Measurements from ENCODE around the gene CORIN.

Gene CORIN

DNA sequence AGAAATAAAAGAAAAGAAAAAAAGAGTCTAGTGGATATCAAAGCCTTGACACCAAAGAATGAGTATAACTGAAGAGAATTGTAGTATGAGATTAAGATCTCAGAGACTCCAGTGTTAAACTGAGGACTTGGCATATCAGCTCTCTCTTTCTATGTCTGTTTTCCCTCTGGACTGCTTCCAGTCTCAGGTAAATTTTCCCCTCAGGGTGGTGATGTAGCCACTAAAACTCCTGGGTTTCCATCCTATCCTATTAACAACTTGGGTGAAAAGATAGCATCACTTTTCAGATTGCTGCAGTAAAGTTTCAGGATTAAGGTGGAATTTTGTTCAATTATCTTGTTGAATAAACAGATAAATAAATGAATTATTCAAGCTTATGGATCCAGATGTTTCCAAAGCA is 267.1 kb downstream of the CORIN start:
- Histone ChIP-seq H3K27me3 (ENCODE audit: insufficient read depth, low read length, poor library complexity) (no peaks in the 10 kb centered on the region), H3K9ac (ENCODE audit: low read depth, low read length) (no peak overlapping the region), H3K36me3 (ENCODE audit: insufficient read depth, low read length) (peaks cover 58% of the 10 kb centered on the region), H3K4me1 (ENCODE audit: insufficient read depth, low read length) (no peaks in the 10 kb centered on the region), H3K4me2 (ENCODE audit: insufficient read depth, low read length) (no peak overlapping the region), H3K4me3 (ENCODE audit: low read depth in 1 of 2, low read length in 2 of 2) (no peak overlapping the region), H3K79me2 (ENCODE audit: insufficient read depth, low read length) (no peaks in the 10 kb centered on the region), H3K9me3 (ENCODE audit: insufficient read depth, low read length, severe bottlenecking) (no peaks in the 10 kb centered on the region), H3K27ac (ENCODE audit: low read length) (no peak overlapping the region), H2AFZ (ENCODE audit: low read depth, low read length) (no peak overlapping the region), H4K20me1 (ENCODE audit: insufficient read depth, low read length) (no peaks in the 10 kb centered on the region)
- DNase-seq = no peak
- ATAC-seq (ENCODE audit: insufficient read depth, low read depth) = no peak
- TF ChIP-seq, protein P1, sequence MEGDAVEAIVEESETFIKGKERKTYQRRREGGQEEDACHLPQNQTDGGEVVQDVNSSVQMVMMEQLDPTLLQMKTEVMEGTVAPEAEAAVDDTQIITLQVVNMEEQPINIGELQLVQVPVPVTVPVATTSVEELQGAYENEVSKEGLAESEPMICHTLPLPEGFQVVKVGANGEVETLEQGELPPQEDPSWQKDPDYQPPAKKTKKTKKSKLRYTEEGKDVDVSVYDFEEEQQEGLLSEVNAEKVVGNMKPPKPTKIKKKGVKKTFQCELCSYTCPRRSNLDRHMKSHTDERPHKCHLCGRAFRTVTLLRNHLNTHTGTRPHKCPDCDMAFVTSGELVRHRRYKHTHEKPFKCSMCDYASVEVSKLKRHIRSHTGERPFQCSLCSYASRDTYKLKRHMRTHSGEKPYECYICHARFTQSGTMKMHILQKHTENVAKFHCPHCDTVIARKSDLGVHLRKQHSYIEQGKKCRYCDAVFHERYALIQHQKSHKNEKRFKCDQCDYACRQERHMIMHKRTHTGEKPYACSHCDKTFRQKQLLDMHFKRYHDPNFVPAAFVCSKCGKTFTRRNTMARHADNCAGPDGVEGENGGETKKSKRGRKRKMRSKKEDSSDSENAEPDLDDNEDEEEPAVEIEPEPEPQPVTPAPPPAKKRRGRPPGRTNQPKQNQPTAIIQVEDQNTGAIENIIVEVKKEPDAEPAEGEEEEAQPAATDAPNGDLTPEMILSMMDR (IDR thresholded peaks at IDR 0.05; ENCODE audit: borderline replicate concordance, extremely low read depth, low read length, poor library complexity, severe bottlenecking) = no peak
- TF ChIP-seq EZH2 (IDR thresholded peaks at IDR 0.05; ENCODE audit: borderline replicate concordance, low read depth, low read length, severe bottlenecking) = no peak

DNA sequence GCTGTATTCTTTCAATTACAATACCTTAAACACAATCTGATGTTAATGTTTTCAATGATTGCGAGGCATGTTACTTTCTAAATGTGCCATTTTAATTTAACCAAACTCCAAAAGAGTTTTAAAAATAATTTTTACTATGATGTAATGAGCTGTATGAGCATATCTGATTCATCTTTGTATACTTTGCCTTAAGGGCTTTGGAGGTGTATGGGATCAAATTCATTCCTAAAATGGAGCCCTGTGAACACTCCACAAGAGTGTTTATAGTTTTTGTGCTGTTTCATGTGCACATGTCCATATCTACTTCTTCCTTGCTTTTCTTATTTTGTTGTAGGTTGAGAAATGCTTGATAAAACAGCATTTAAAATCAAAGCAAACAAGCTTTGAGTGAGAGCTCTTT is 270.4 kb downstream of the CORIN start:
- H3K4me1 ChIP-seq (ENCODE audit: insufficient read depth, low read length) = peaks cover 26% of the 10 kb centered on the region
- no peak overlapping the region for H3K4me2 ChIP-seq (ENCODE audit: insufficient read depth, low read length)
- peaks cover 37% of the 10 kb centered on the region for H3K36me3 ChIP-seq (ENCODE audit: insufficient read depth, low read length)
- no peak overlapping the region for H2AFZ ChIP-seq (ENCODE audit: low read depth, low read length)
- no peaks in the 10 kb centered on the region for H4K20me1 ChIP-seq (ENCODE audit: insufficient read depth, low read length)
- TF ChIP-seq, protein P1 (IDR thresholded peaks at IDR 0.05; ENCODE audit: borderline replicate concordance, extremely low read depth, low read length, poor library complexity, severe bottlenecking) = no peak
- no peak for TF ChIP-seq EZH2 (IDR thresholded peaks at IDR 0.05; ENCODE audit: borderline replicate concordance, low read depth, low read length, severe bottlenecking)
- H3K79me2 ChIP-seq (ENCODE audit: insufficient read depth, low read length) = no peaks in the 10 kb centered on the region
- no peak overlapping the region for H3K4me3 ChIP-seq (ENCODE audit: low read depth in 1 of 2, low read length in 2 of 2)
- no peak for ATAC-seq (ENCODE audit: insufficient read depth, low read depth)
- no peaks in the 10 kb centered on the region for H3K27me3 ChIP-seq (ENCODE audit: insufficient read depth, low read length, poor library complexity)
- DNase-seq = no peak
- H3K9me3 ChIP-seq (ENCODE audit: insufficient read depth, low read length, severe bottlenecking) = no peaks in the 10 kb centered on the region
- no peak overlapping the region for H3K27ac ChIP-seq (ENCODE audit: low read length)
- H3K9ac ChIP-seq (ENCODE audit: low read depth, low read length) = no peak overlapping the region

DNA sequence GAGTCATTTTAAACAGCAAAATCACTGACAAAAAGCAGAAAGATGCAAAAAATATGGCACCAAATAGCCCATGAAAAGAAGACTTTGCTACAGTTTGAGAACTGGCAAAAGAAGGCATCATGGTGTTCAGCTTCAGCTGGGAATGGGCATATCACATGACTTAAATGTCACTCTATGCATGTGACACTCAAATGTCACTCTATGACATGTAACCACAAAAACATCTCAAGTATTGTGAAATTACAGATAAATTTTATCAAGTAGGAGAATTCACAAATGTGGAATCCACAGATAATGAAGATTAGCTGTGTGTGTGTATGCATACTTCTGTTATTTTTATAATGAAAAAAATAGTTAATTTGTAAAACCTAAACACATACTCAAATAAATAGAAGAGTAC is 270.9 kb downstream of the CORIN start:
- no peak for TF ChIP-seq EZH2 (IDR thresholded peaks at IDR 0.05; ENCODE audit: borderline replicate concordance, low read depth, low read length, severe bottlenecking)
- TF ChIP-seq, protein P1 (IDR thresholded peaks at IDR 0.05; ENCODE audit: borderline replicate concordance, extremely low read depth, low read length, poor library complexity, severe bottlenecking) = no peak
- Histone ChIP-seq H2AFZ (ENCODE audit: low read depth, low read length) (no peak overlapping the region), H3K27ac (ENCODE audit: low read length) (no peak overlapping the region), H3K27me3 (ENCODE audit: insufficient read depth, low read length, poor library complexity) (no peaks in the 10 kb centered on the region), H3K79me2 (ENCODE audit: insufficient read depth, low read length) (no peaks in the 10 kb centered on the region), H3K4me3 (ENCODE audit: low read depth in 1 of 2, low read length in 2 of 2) (no peak overlapping the region), H4K20me1 (ENCODE audit: insufficient read depth, low read length) (no peaks in the 10 kb centered on the region), H3K9me3 (ENCODE audit: insufficient read depth, low read length, severe bottlenecking) (no peaks in the 10 kb centered on the region), H3K9ac (ENCODE audit: low read depth, low read length) (no peak overlapping the region), H3K4me2 (ENCODE audit: insufficient read depth, low read length) (no peak overlapping the region), H3K4me1 (ENCODE audit: insufficient read depth, low read length) (peaks cover 31% of the 10 kb centered on the region), H3K36me3 (ENCODE audit: insufficient read depth, low read length) (peaks cover 32% of the 10 kb centered on the region)
- ATAC-seq (ENCODE audit: insufficient read depth, low read depth) (no peak), DNase-seq (no peak)

DNA sequence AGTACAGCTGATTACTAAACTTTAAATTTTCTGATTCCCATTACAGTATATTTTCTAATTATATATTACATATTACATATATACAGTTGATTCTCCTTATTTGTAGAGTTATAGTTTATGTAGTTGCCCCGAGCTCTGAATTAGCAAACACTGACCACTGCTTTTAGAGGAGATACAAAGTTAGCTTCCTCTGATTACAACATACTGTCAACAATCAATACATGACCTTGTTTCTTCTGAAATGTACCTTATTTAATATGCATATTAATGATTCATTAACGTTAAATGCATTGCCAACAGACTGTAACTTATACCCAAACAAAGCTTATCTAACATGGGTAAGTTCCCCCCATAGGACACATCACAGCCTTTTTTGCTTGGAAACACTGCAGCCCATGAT is 271.3 kb downstream of the CORIN start:
- H2AFZ ChIP-seq (ENCODE audit: low read depth, low read length) = no peak overlapping the region
- peaks cover 28% of the 10 kb centered on the region for H3K36me3 ChIP-seq (ENCODE audit: insufficient read depth, low read length)
- no peak for TF ChIP-seq EZH2 (IDR thresholded peaks at IDR 0.05; ENCODE audit: borderline replicate concordance, low read depth, low read length, severe bottlenecking)
- TF ChIP-seq, protein P1 (IDR thresholded peaks at IDR 0.05; ENCODE audit: borderline replicate concordance, extremely low read depth, low read length, poor library complexity, severe bottlenecking) = no peak
- no peaks in the 10 kb centered on the region for H4K20me1 ChIP-seq (ENCODE audit: insufficient read depth, low read length)
- H3K9me3 ChIP-seq (ENCODE audit: insufficient read depth, low read length, severe bottlenecking) = no peaks in the 10 kb centered on the region
- H3K27ac ChIP-seq (ENCODE audit: low read length) = no peak overlapping the region
- no peaks in the 10 kb centered on the region for H3K27me3 ChIP-seq (ENCODE audit: insufficient read depth, low read length, poor library complexity)
- no peaks in the 10 kb centered on the region for H3K79me2 ChIP-seq (ENCODE audit: insufficient read depth, low read length)
- no peak overlapping the region for H3K4me2 ChIP-seq (ENCODE audit: insufficient read depth, low read length)
- no peak overlapping the region for H3K9ac ChIP-seq (ENCODE audit: low read depth, low read length)
- no peak overlapping the region for H3K4me3 ChIP-seq (ENCODE audit: low read depth in 1 of 2, low read length in 2 of 2)
- ATAC-seq (ENCODE audit: insufficient read depth, low read depth) (no peak), DNase-seq (no peak)
- H3K4me1 ChIP-seq (ENCODE audit: insufficient read depth, low read length) = peaks cover 35% of the 10 kb centered on the region

Data from DND-41 (cell line).